ENCODE results near the gene R3HDM4. TPM values are rescaled to one million over a fixed set of nuclear protein-coding genes. Genes with fewer than 3 reads are reported as not detected.

The R3HDM4 gene
- total and polyA plus RNA-seq, 2 donors (not counting 3 experiments of a cell fraction or from before 2014, with no cell fraction given): 51.8 to 53.9 TPM

DNA sequence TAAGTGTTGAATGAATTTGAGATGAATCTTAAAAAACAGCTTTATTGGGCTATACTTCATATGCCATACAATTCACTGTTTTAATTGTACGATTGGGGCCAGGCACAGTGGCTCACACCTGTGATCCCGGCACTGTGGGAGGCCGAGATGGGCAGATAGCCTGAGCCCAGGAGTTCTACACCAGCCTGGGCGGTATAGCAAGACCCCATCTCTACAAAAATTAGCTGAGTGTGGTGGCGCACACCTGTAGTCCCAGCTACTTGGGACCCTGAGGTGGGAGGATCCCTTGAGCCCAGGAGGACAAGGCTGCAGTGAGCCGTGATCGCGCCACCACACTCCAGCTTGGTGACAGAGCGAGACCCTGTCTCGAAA is 23.1 kb upstream of the R3HDM4 start:
- H2AFZ ChIP-seq (ENCODE audit: low read depth, low read length): no peak overlapping the region
- CTCF ChIA-PET: no interaction called here
- H4K20me1 ChIP-seq (replicated peaks; ENCODE audit: control insufficient read depth, extremely low read depth, insufficient read depth, low read length): no peaks in the 10 kb centered on the region
- peaks cover 23% of the 10 kb centered on the region for H3K4me1 ChIP-seq (ENCODE audit: control insufficient read depth, extremely low read depth, insufficient read depth, low read length)
- H3K4me3 ChIP-seq (replicated peaks in 1 of 3; ENCODE audit: insufficient read depth in 1 of 3, low read depth in 1 of 3, low read length in 3 of 3): no peak overlapping the region
- no peaks in the 10 kb centered on the region for H3K27me3 ChIP-seq (ENCODE audit: control insufficient read depth in 2 of 2, insufficient read depth in 2 of 2, low read length in 2 of 2)
- no peaks in the 10 kb centered on the region for H3K36me3 ChIP-seq (ENCODE audit: control insufficient read depth in 2 of 2, extremely low read depth in 1 of 2, insufficient read depth in 2 of 2, low read length in 2 of 2)
- dilution Hi-C loops (cut with MboI; ENCODE audit: extremely low pct_ligation_motif_present, low sequenced_read_pairs): no loop called here
- FAIRE-seq (no peak), DNase-seq (ENCODE audit: low read depth, low spot score) (no peak)
- no peak overlapping the region for H3K9ac ChIP-seq (replicated peaks; ENCODE audit: extremely low read depth, insufficient read depth, low read length)
- POLR2A ChIA-PET: no interaction called here
- H3K9me1 ChIP-seq (replicated peaks; ENCODE audit: control insufficient read depth, extremely low read depth, insufficient read depth, low read length): no peaks in the 10 kb centered on the region
- H3K27ac ChIP-seq (ENCODE audit: insufficient read depth, low read depth, low read length): no peak overlapping the region
- intact Hi-C loops (cut with micrococcal nuclease): loop anchor here (10.0 kb wide), 1 partner anchor 169 kb away; the partner anchor contains the start of gene GPX4
- no peaks in the 10 kb centered on the region for H3K9me3 ChIP-seq (replicated peaks; ENCODE audit: control insufficient read depth, insufficient read depth, low read length)
- peaks cover 2% of the 10 kb centered on the region for H3K79me2 ChIP-seq (ENCODE audit: control insufficient read depth, insufficient read depth, low read length)
- TF ChIP-seq GATA2 (IDR thresholded peaks at IDR 0.05; ENCODE audit: insufficient read depth, insufficient read length, low read depth, low read length) (no peak), JUN (IDR thresholded peaks at IDR 0.05; ENCODE audit: borderline replicate concordance, insufficient read depth, insufficient read length, low read depth) (no peak), EZH2 (IDR thresholded peaks at IDR 0.05; ENCODE audit: borderline replicate concordance, low read depth, low read length, severe bottlenecking) (no peak), POLR2AphosphoS5 (IDR thresholded peaks at IDR 0.05; ENCODE audit: insufficient read depth, low read depth, low read length) (no peak), POLR2A (IDR thresholded peaks at IDR 0.05; ENCODE audit: low read depth, low read length) (no peak)
- H3K4me2 ChIP-seq (ENCODE audit: insufficient read depth, low read length): no peak overlapping the region
- BruUV-seq (replicated peaks): no TSS peak

GRCh38 chr19:934865-935479 is 22.0 kb upstream of the R3HDM4 start:
- POLR2A ChIA-PET: no interaction called here
- peak; percentile 85 for FAIRE-seq
- H3K79me2 ChIP-seq (ENCODE audit: control insufficient read depth, insufficient read depth, low read length): peaks cover 2% of the 10 kb centered on the region

More at GRCh38 chr19:934865-935479, 22.0 kb upstream of the R3HDM4 start:
- H3K4me3 ChIP-seq (replicated peaks in 1 of 3; ENCODE audit: insufficient read depth in 1 of 3, low read depth in 1 of 3, low read length in 3 of 3): no peak overlapping the region
- no peaks in the 10 kb centered on the region for H4K20me1 ChIP-seq (replicated peaks; ENCODE audit: control insufficient read depth, extremely low read depth, insufficient read depth, low read length)
- CTCF ChIA-PET: interaction anchor here (1.2 to 1.3 kb wide), 2 partner anchors 12 to 50 kb away, joined by 6 to 7 read pairs; partner anchors contain the start of gene WDR18
- no peak overlapping the region for H2AFZ ChIP-seq (ENCODE audit: low read depth, low read length)
- H3K27ac ChIP-seq (ENCODE audit: insufficient read depth, low read depth, low read length): peak overlapping the region; percentile 19
- H3K27me3 ChIP-seq (ENCODE audit: control insufficient read depth in 2 of 2, insufficient read depth in 2 of 2, low read length in 2 of 2): no peaks in the 10 kb centered on the region
- DNase-seq (ENCODE audit: low read depth, low spot score): peak; percentile 93
- H3K4me2 ChIP-seq (ENCODE audit: insufficient read depth, low read length): no peak overlapping the region
- H3K9me1 ChIP-seq (replicated peaks; ENCODE audit: control insufficient read depth, extremely low read depth, insufficient read depth, low read length): no peaks in the 10 kb centered on the region
- TF ChIP-seq GATA2 (IDR thresholded peaks at IDR 0.05; ENCODE audit: insufficient read depth, insufficient read length, low read depth, low read length) (peak; percentile 69), POLR2A (IDR thresholded peaks at IDR 0.05; ENCODE audit: low read depth, low read length) (peak; percentile 31), FOS (IDR thresholded peaks at IDR 0.05; ENCODE audit: borderline replicate concordance, insufficient read depth, low read length) (no peak), JUN (IDR thresholded peaks at IDR 0.05; ENCODE audit: borderline replicate concordance, insufficient read depth, insufficient read length, low read depth) (no peak), POLR2AphosphoS5 (IDR thresholded peaks at IDR 0.05; ENCODE audit: insufficient read depth, low read depth, low read length) (peak; percentile 93), MYC (IDR thresholded peaks at IDR 0.05; ENCODE audit: low read depth, low read length) (peak; percentile 32), EZH2 (IDR thresholded peaks at IDR 0.05; ENCODE audit: borderline replicate concordance, low read depth, low read length, severe bottlenecking) (no peak)
- TF ChIP-seq, protein P1, sequence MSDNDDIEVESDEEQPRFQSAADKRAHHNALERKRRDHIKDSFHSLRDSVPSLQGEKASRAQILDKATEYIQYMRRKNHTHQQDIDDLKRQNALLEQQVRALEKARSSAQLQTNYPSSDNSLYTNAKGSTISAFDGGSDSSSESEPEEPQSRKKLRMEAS (IDR thresholded peaks at IDR 0.05; ENCODE audit: insufficient read depth, insufficient read length): peak; percentile 64
- TF ChIP-seq, protein P2, sequence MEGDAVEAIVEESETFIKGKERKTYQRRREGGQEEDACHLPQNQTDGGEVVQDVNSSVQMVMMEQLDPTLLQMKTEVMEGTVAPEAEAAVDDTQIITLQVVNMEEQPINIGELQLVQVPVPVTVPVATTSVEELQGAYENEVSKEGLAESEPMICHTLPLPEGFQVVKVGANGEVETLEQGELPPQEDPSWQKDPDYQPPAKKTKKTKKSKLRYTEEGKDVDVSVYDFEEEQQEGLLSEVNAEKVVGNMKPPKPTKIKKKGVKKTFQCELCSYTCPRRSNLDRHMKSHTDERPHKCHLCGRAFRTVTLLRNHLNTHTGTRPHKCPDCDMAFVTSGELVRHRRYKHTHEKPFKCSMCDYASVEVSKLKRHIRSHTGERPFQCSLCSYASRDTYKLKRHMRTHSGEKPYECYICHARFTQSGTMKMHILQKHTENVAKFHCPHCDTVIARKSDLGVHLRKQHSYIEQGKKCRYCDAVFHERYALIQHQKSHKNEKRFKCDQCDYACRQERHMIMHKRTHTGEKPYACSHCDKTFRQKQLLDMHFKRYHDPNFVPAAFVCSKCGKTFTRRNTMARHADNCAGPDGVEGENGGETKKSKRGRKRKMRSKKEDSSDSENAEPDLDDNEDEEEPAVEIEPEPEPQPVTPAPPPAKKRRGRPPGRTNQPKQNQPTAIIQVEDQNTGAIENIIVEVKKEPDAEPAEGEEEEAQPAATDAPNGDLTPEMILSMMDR (IDR thresholded peaks at IDR 0.05; ENCODE audit: extremely low read depth in 1 of 2, insufficient read depth in 1 of 2, low read depth in 1 of 2, low read length in 2 of 2): no peak
- H3K9ac ChIP-seq (replicated peaks; ENCODE audit: extremely low read depth, insufficient read depth, low read length): no peak overlapping the region
- no peaks in the 10 kb centered on the region for H3K36me3 ChIP-seq (ENCODE audit: control insufficient read depth in 2 of 2, extremely low read depth in 1 of 2, insufficient read depth in 2 of 2, low read length in 2 of 2)
- dilution Hi-C loops (cut with MboI; ENCODE audit: extremely low pct_ligation_motif_present, low sequenced_read_pairs) (no loop called here), intact Hi-C loops (cut with micrococcal nuclease) (loop anchor here (10.0 kb wide), 1 partner anchor 170 kb away; the partner anchor contains the start of gene GPX4)
- H3K9me3 ChIP-seq (replicated peaks; ENCODE audit: control insufficient read depth, insufficient read depth, low read length): no peaks in the 10 kb centered on the region
- BruUV-seq (replicated peaks): no TSS peak
- peaks cover 15% of the 10 kb centered on the region for H3K4me1 ChIP-seq (ENCODE audit: control insufficient read depth, extremely low read depth, insufficient read depth, low read length)

All from endothelial cell of umbilical vein (primary cell).